ENCODE results near the gene IFNL4. TPM values are rescaled to one million over a fixed set of nuclear protein-coding genes. Genes with fewer than 3 reads are reported as not detected.

IFNL4 gene
- total and polyA plus RNA-seq, 2 experiments from 2014 or later = not detected

GRCh38 chr19:39205449-39205764 is 43.2 kb downstream of the IFNL4 start:
- no peaks in the 10 kb centered on the region for H3K79me2 ChIP-seq (replicated peaks; ENCODE audit: insufficient read depth)
- H3K36me3 ChIP-seq (ENCODE audit: insufficient read depth) = no peaks in the 10 kb centered on the region
- no peak overlapping the region for H3K4me3 Mint-ChIP-seq
- H2AFZ ChIP-seq = no peak overlapping the region
- no peaks in the 10 kb centered on the region for H3F3A ChIP-seq (replicated peaks; ENCODE audit: low read depth)
- H3K4me1 Mint-ChIP-seq = no peaks in the 10 kb centered on the region; the same call in 2 of the 3 replicates
- H3K4me1 ChIP-seq (ENCODE audit: insufficient read depth) = no peaks in the 10 kb centered on the region; the same call in 1 of the 2 replicates
- H4K20me1 ChIP-seq (replicated peaks; ENCODE audit: insufficient read depth) = no peaks in the 10 kb centered on the region
- H3K27ac ChIP-seq (ENCODE audit: low read depth) = no peak overlapping the region
- DNase-seq (ENCODE audit: low spot score) (no peak), ATAC-seq (no peak)
- no peak overlapping the region for H3K4me3 ChIP-seq
- H3K9me3 Mint-ChIP-seq = no peaks in the 10 kb centered on the region
- no peaks in the 10 kb centered on the region for H3K9me2 ChIP-seq (ENCODE audit: insufficient read depth)
- H3K36me3 Mint-ChIP-seq (ENCODE audit: low read depth) = no peaks in the 10 kb centered on the region
- TF ChIP-seq EZH2 (IDR thresholded peaks at IDR 0.05; ENCODE audit: low read depth, unreplicated experiment) = no peak
- no peak for TF ChIP-seq ZNF462 (CRISPR knock-in tag; IDR thresholded peaks at IDR 0.05)
- no peak for TF ChIP-seq CTCF (conservative IDR thresholded peaks at IDR 0.05; ENCODE audit: low read depth in 2 of 2)
- TF ChIP-seq POLR2AphosphoS5 (IDR thresholded peaks at IDR 0.05; ENCODE audit: low read depth) = no peak
- no peak for TF ChIP-seq REST (IDR thresholded peaks at IDR 0.05; ENCODE audit: unreplicated experiment)
- TF ChIP-seq ETS1 (IDR thresholded peaks at IDR 0.05) = no peak
- no peak for TF ChIP-seq STAT1 (IDR thresholded peaks at IDR 0.05; ENCODE audit: unreplicated experiment)
- TF ChIP-seq NANOG (IDR thresholded peaks at IDR 0.05; ENCODE audit: borderline replicate concordance) = no peak
- TF ChIP-seq ZNF114 (CRISPR knock-in tag; IDR thresholded peaks at IDR 0.05) = no peak
- no peak for TF ChIP-seq CREB1 (CRISPR knock-in tag; IDR thresholded peaks at IDR 0.05; ENCODE audit: low read depth)
- no peak for TF ChIP-seq EZH2phosphoT487 (IDR thresholded peaks at IDR 0.05; ENCODE audit: unreplicated experiment)
- TF ChIP-seq JUNB (IDR thresholded peaks at IDR 0.05; ENCODE audit: unreplicated experiment) = no peak
- no peak for TF ChIP-seq ZNF331 (CRISPR knock-in tag; IDR thresholded peaks at IDR 0.05; ENCODE audit: low read depth)
- peaks cover 30% of the 10 kb centered on the region for H3K27me3 ChIP-seq (ENCODE audit: insufficient read depth)
- no peak overlapping the region for H3K27ac Mint-ChIP-seq
- H3K27me3 Mint-ChIP-seq (ENCODE audit: insufficient read depth, low read depth, poor library complexity) = peaks cover 21% of the 10 kb centered on the region
- H3K4me2 ChIP-seq = no peak overlapping the region

All from GM23338 (cell line).